ENCODE measurements around the gene HOXC11. TPM values are rescaled to one million over a fixed set of nuclear protein-coding genes. Genes with fewer than 3 reads are reported as not detected.

HOXC11 gene
- total RNA-seq, 2 donors from 2014 or later = not detected

DNA sequence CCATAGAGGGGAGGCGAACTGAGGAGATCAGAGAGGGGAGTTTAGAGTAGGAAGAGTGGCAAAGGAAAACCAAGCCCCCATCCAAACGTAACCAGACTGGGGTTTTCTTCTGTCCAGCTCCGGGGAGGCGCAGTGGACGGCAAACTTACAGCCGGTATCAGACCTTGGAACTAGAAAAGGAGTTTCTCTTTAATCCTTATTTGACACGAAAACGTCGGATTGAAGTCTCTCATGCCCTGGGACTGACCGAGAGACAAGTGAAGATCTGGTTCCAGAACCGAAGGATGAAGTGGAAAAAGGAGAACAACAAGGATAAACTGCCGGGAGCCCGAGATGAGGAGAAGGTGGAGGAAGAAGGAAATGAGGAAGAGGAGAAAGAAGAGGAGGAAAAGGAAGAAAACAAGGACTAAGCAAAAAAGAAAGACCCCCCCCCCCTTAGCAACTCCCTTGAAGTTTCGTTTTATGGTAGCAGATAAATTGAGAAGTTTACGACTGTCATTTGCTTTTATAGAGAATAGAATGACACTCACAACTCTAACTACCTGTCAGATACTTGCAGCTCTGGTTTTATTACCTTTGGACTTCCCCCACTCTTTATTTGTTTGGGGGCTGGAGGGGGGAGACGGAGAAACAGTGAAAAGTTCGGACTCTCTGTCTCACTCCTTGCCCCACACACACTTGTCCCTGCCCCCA is 38.2 kb downstream of the HOXC11 start:
- H3K4me3 ChIP-seq = no peak overlapping the region
- no peak for DNase-seq (ENCODE audit: low spot score)
- TF ChIP-seq, protein P1, sequence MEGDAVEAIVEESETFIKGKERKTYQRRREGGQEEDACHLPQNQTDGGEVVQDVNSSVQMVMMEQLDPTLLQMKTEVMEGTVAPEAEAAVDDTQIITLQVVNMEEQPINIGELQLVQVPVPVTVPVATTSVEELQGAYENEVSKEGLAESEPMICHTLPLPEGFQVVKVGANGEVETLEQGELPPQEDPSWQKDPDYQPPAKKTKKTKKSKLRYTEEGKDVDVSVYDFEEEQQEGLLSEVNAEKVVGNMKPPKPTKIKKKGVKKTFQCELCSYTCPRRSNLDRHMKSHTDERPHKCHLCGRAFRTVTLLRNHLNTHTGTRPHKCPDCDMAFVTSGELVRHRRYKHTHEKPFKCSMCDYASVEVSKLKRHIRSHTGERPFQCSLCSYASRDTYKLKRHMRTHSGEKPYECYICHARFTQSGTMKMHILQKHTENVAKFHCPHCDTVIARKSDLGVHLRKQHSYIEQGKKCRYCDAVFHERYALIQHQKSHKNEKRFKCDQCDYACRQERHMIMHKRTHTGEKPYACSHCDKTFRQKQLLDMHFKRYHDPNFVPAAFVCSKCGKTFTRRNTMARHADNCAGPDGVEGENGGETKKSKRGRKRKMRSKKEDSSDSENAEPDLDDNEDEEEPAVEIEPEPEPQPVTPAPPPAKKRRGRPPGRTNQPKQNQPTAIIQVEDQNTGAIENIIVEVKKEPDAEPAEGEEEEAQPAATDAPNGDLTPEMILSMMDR (IDR thresholded peaks at IDR 0.05) = no peak
- no peaks in the 10 kb centered on the region for H3K9me3 ChIP-seq
- H3K27me3 ChIP-seq = peaks cover 50 to 76% of the 10 kb centered on the region in 2 donors
- no peaks in the 10 kb centered on the region for H3K36me3 ChIP-seq
- no peak overlapping the region for H3K27ac ChIP-seq
- peaks cover 0 to 24% of the 10 kb centered on the region in 2 donors for H3K4me1 ChIP-seq

DNA sequence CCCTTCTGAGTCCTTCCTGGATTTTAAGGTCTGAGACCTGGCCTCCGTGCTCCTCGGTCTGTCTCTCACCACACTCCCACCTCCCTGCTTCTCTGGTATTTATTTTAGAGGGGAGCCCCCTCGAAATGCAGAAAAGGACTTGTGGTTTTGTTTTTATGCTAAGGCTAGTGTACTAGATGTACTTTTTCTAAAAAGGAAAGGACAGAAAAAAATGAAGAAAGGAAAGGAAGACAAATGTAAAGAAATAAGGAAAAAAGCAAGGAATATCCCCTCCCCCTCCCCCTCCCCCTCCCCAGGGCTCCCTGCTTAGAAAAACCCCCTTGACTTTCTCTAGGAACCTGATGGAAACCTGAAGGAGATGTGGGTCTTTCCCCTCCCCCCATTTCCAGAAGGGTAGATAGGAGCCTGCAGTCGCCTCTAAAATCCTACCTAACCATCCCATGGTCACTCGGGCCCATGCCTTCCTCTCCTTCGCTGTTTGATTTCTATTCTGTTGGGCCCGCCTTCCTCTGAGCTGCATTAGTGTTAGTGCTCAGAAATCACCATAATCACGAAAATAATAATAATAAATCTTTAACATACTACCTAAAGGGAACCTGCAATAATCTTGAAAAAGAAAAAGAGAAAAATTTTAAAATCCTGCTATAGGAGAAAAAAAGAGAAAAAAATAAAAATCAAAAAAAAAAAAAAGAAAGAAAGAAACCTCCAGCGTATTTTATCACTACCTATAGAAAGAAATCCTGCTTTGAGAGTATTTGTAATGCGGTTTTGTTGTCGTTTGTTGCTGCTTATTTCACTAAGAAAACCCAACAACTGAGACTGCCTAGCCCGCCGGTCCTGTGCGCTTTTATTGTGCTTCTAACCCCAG is 39.0 kb downstream of the HOXC11 start:
- H3K27ac ChIP-seq = no peak overlapping the region
- H3K27me3 ChIP-seq = peaks cover 45 to 76% of the 10 kb centered on the region in 2 donors
- DNase-seq (ENCODE audit: low spot score) = no peak
- H3K36me3 ChIP-seq = no peaks in the 10 kb centered on the region
- H3K4me1 ChIP-seq = peaks cover 0 to 23% of the 10 kb centered on the region in 2 donors
- H3K4me3 ChIP-seq = no peak overlapping the region
- H3K9me3 ChIP-seq = no peaks in the 10 kb centered on the region
- TF ChIP-seq, protein P1 (IDR thresholded peaks at IDR 0.05) = no peak

DNA sequence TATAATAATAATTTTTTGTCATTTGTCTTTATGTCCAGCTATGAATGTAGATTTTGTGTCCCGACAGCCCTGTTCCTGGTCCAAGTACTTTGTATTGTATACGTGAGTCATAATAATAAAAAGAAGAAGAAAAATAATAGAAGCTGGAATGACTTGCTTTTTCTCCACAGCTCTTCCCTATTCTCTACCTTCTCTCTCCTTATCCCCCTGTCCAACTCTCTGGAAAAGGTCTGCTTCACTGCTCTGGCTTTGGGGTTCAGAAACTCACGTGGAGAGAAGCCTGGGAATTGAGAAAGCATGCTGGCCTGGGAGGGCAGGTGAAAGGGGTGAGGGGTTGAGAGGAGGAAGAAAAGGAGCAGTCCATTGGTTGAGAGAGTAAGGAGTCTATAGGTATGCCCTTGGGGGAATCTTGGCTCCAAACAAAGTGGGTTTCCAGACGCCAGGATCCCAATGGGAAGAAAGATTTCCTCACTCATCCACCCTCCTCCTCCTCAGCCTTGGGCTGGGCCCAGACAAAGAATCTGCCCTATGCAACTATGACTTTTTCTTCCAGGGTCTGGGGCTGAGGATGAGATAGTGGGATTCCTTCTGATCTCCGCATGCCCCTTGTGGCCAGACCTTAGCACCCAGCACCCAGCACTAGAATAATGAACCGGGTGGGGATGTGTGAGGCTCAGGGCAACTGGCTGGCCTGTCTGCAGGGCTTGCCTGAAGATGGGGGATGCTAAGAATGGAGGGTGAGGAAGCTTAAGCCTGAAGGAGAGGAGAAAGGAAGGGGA is 39.9 kb downstream of the HOXC11 start:
- no peak for DNase-seq (ENCODE audit: low spot score)
- TF ChIP-seq, protein P1 (IDR thresholded peaks at IDR 0.05) = no peak
- peaks cover 0 to 33% of the 10 kb centered on the region in 2 donors for H3K4me1 ChIP-seq
- H3K27me3 ChIP-seq = peaks cover 42 to 75% of the 10 kb centered on the region in 2 donors
- H3K9me3 ChIP-seq = no peaks in the 10 kb centered on the region
- no peak overlapping the region for H3K27ac ChIP-seq
- no peak overlapping the region for H3K4me3 ChIP-seq
- H3K36me3 ChIP-seq = no peaks in the 10 kb centered on the region

GRCh38 chr12:54014377-54015017 is 41.6 kb downstream of the HOXC11 start:
- H3K36me3 ChIP-seq = no peaks in the 10 kb centered on the region
- peaks cover 33 to 66% of the 10 kb centered on the region in 2 donors for H3K27me3 ChIP-seq
- no peak overlapping the region for H3K27ac ChIP-seq
- DNase-seq (ENCODE audit: low spot score) = no peak
- peaks cover 0 to 40% of the 10 kb centered on the region in 2 donors for H3K4me1 ChIP-seq
- no peak overlapping the region for H3K4me3 ChIP-seq
- TF ChIP-seq, protein P1 (IDR thresholded peaks at IDR 0.05) = no peak
- no peaks in the 10 kb centered on the region for H3K9me3 ChIP-seq

Measured in right atrium auricular region (tissue), 2 donors.